Activated CD4-positive, alpha-beta memory T cell treated with anti-CD3 and anti-CD28 coated beads, Interleukin-2, amount 10 ng/mL, durations not matched to agents 7 days and 5 days (primary cell): ENCODE measurements around the gene TPK1. TPM values are rescaled to one million over a fixed set of nuclear protein-coding genes. Genes with fewer than 3 reads are reported as not detected.
A peak's percentile ranks its signal among the peaks of the same experiment; 100 is the strongest.
"Not testable (repeated sequence)": the region's sequence is repeated elsewhere in the genome, so short reads cannot be mapped to it uniquely, and the experiment has no call there.

Source experiments
- CTCF ChIA-PET: fragments of 350-600 bp; sonication (Branson Sonifier 250); formaldehyde crosslinking; loops from one replicate; lab custom pipeline; 2021; ENCODE audit warnings: antibody characterized with exemption, inconsistent platforms; lab: Charles Lee
- POLR2A ChIA-PET: fragments of 350-600 bp; sonication (Branson Sonifier 250); formaldehyde crosslinking; loops from one replicate; lab custom pipeline; 2021; ENCODE audit warnings: antibody characterized with exemption; lab: Charles Lee
- DNase-seq: peaks from one replicate; pipeline ENCODE4 v3.0.0-alpha.2; 2020
- H3K27ac Mint-ChIP-seq: one replicate; pipeline ENCODE4 v1.8.0; 2021; ENCODE audit warnings: mild to moderate bottlenecking, mixed read lengths
- H3K27me3 Mint-ChIP-seq: one replicate; pipeline ENCODE4 v1.8.0; 2021; ENCODE audit warnings: mixed read lengths
- H3K36me3 Mint-ChIP-seq: one replicate; pipeline ENCODE4 v1.8.0; 2021; ENCODE audit warnings: low read depth, mixed read lengths
- H3K4me1 Mint-ChIP-seq: one replicate; pipeline ENCODE4 v1.8.0; 2021; ENCODE audit warnings: mixed read lengths
- H3K4me3 Mint-ChIP-seq: one replicate; pipeline ENCODE4 v1.8.0; 2021; ENCODE audit warnings: mild to moderate bottlenecking, mixed read lengths
- H3K9me3 Mint-ChIP-seq: one replicate; pipeline ENCODE4 v1.8.0; 2021; ENCODE audit warnings: mixed read lengths
- total RNA-seq, 2 experiments: library from RNA; stranded (reverse); gene quantifications; one replicate each; pipeline ENCODE4 v1.2.3, GENCODE V29; 2021

Gene TPK1
- total RNA-seq, 2 experiments from 2014 or later, result 16.7 to 18.5 TPM

DNA sequence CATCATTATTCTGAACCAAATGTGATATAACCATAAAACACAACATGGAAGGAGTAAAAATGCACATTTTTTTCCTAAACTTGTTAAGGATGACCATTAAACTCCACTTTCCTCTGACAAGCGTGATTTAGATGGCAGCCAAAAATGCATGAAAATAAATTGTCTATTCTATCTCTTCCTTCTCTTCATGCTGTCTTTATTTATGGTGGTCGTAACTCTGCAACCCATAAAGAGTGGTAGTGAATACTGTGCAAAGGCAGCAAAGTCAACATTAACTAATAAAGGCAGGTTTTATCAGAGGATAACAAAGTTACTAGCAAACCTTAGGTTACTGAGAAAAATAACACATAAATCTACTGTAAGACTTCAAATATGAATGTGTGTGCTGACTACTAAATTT, 106.6 kb downstream of the TPK1 start:
- Mint-ChIP-seq H3K27me3 (no peaks in the 10 kb centered on the region), H3K9me3 (no peaks in the 10 kb centered on the region), H3K27ac (no peak overlapping the region), H3K36me3 (no peaks in the 10 kb centered on the region), H3K4me1 (no peaks in the 10 kb centered on the region), H3K4me3 (no peak overlapping the region)
- no peak for DNase-seq
- ChIA-PET CTCF (interaction anchor here (2.6 kb wide), 1 partner anchor 11 kb away, joined by 12 read pairs; no protein-coding TSS in a partner anchor), POLR2A (no interaction called here)

DNA sequence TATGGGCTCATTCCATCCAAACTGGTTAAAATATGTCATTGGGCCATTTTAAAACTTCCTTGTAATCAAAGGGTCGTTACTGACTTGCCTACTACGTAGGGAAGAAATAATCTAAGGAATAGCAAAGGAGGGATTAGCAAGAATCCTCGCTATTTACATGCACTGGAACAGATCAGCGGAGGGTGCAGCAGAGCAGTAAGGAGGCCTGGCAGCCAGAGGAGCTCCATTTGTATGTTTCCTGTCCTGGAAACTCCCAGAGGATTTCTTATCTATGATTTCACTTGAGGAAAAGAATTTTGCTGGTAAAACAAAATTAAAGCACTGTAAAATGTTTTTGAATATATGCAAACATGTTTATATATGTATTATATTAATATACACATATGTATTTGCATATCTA, 107.3 kb downstream of the TPK1 start:
- Mint-ChIP-seq H3K4me3 (no peak overlapping the region), H3K27me3 (no peaks in the 10 kb centered on the region), H3K4me1 (no peaks in the 10 kb centered on the region), H3K27ac (no peak overlapping the region), H3K36me3 (no peaks in the 10 kb centered on the region), H3K9me3 (no peaks in the 10 kb centered on the region)
- no peak for DNase-seq
- CTCF ChIA-PET, result interaction anchor here (2.6 kb wide), 1 partner anchor 11 kb away, joined by 12 read pairs; no protein-coding TSS in a partner anchor
- POLR2A ChIA-PET, result interaction anchor here (0.7 kb wide), 1 partner anchor 235 kb away, joined by 3 read pairs; no protein-coding TSS in a partner anchor

DNA sequence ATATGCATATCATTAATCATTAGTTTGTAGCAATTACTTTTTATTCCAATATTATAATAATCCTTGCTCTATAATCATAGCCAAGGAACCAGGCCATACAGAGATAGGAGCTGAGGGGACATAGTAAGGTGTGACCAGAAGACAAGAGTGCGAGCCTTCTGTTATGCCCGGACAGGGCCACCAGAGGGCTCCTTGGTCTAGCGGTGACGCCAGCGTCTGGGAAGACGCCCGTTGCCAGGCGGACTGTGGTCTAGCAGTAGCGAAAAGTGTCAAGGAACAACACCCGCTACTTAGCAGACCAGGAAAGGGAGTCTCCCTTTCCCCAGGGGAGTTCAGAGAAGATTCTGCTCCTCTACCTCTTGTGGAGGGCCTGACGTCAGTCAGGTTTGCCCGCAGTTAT, 109.0 kb downstream of the TPK1 start:
- H3K27ac Mint-ChIP-seq, H3K27me3 Mint-ChIP-seq, H3K9me3 Mint-ChIP-seq, DNase-seq, H3K36me3 Mint-ChIP-seq, H3K4me1 Mint-ChIP-seq, CTCF ChIA-PET, POLR2A ChIA-PET, H3K4me3 Mint-ChIP-seq: not testable (repeated sequence)

DNA sequence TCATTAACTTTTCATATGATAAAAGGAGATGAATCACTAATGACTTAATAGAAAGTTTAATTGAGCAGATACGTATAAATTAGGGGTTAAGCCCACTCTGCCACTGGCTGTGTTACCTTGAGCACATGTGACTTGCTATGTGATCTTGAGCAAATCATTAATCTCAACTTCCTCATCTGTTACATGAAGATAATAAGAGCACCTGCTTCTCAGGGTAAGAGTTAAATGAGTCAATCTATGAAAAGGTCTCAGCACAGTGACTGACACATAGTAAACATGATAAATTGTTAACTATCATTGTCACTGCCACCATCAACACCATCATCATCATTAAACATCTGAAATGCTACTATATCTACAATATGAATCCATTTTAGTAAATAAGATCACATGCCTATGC, 110.8 kb downstream of the TPK1 start:
- H3K4me3 Mint-ChIP-seq, result no peak overlapping the region

DNA sequence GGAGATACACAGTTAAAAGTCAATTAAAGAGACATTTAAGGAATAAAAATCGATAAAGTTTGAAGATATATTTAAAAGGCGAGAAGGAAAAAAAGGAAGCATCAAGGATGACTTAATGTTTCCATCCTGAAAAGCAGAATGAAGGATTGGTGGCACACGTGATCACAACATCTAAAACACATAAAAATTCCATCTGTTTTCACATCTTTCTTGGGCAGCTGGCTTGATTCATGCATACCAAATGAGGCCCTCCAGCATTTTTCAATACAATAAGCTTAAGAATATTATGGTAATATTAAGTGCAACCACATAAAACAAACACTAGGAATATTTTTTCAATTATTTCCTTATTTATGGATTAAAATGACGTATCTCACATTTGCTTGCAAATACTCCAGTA, 112.6 kb downstream of the TPK1 start:
- CTCF ChIA-PET, result interaction anchor here (1.0 to 1.4 kb wide), 2 partner anchors 15 to 53 kb away, joined by 3 to 4 read pairs; no protein-coding TSS in a partner anchor

More for the DNA sequence above, 110.8 kb downstream of the TPK1 start:
- Mint-ChIP-seq H3K9me3 (no peaks in the 10 kb centered on the region), H3K4me1 (peaks cover 5% of the 10 kb centered on the region), H3K27ac (no peak overlapping the region), H3K36me3 (no peaks in the 10 kb centered on the region), H3K27me3 (no peaks in the 10 kb centered on the region)
- no peak for DNase-seq
- CTCF ChIA-PET, result no interaction called here
- POLR2A ChIA-PET, result no interaction called here

DNA sequence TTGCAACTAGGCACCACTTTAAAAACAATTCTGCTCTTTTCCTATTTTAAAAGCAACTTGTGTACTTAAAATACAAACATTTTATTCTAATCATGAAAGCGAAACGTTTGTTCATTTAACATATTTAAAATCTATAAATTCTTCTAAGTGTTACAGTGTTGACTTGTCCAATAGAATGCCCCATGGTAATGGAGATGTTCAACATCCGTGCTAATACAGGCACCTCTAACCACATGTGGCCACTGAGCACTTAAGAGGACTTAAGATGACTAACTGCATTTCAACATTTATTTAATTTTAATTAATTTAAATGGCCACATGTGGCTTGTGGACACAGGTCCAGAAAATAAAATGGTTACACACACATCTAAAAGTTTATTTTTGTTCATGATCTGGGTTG, 115.1 kb downstream of the TPK1 start:
- Mint-ChIP-seq H3K36me3 (no peaks in the 10 kb centered on the region), H3K27ac (no peak overlapping the region), H3K4me1 (peaks cover 5% of the 10 kb centered on the region), H3K4me3 (no peak overlapping the region), H3K9me3 (peaks cover 4% of the 10 kb centered on the region), H3K27me3 (no peaks in the 10 kb centered on the region)
- no peak for DNase-seq
- ChIA-PET POLR2A (no interaction called here), CTCF (no interaction called here)

More for the DNA sequence above, 112.6 kb downstream of the TPK1 start:
- H3K27ac Mint-ChIP-seq, result no peak overlapping the region
- POLR2A ChIA-PET, result no interaction called here
- no peak overlapping the region for H3K4me3 Mint-ChIP-seq
- H3K36me3 Mint-ChIP-seq, result no peaks in the 10 kb centered on the region
- H3K9me3 Mint-ChIP-seq, result no peaks in the 10 kb centered on the region
- no peaks in the 10 kb centered on the region for H3K27me3 Mint-ChIP-seq
- no peak for DNase-seq
- H3K4me1 Mint-ChIP-seq, result peaks cover 5% of the 10 kb centered on the region

DNA sequence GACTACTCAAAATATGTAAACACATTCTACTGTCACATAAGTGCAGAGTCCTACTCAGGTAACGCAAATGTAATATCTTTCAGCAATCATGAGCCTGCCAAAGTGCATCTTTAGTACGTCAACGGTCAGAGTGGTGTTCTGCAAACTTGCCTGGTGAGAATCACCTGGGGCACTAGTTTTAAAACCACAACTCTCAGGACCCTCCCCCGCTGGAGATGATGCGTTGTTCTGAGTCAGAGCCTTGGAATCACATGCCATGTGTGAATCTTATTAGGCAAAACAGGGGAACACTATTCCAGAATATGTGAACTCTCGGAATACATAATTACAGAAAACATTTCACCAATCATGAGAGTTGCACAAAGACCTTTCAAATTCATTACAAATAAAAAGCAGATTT, 115.7 kb downstream of the TPK1 start:
- Mint-ChIP-seq H3K36me3 (no peaks in the 10 kb centered on the region), H3K27me3 (no peaks in the 10 kb centered on the region), H3K27ac (no peak overlapping the region), H3K9me3 (peaks cover 4% of the 10 kb centered on the region), H3K4me3 (no peak overlapping the region), H3K4me1 (peaks cover 5% of the 10 kb centered on the region)
- DNase-seq, result no peak
- ChIA-PET CTCF (no interaction called here), POLR2A (no interaction called here)

DNA sequence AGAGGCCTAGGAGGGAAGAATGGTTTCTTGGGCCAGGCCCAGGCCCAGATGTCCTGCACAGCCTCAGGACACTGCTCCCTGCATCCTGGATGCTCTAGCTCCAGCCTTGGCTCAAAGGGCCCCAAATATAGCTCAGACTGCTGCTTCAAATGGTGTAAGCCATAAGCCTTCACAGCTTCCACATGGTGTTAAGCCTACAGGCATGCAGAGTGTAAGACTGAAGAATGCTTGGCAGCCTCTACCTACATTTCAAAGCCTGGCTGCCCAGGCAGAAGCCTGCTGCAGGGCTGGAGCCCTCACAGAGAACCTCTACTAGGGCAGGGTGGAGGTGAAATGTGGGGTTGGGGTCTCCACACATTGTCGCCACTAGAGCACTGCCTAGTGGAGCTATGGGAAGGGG, 118.1 kb downstream of the TPK1 start:
- H3K4me1 Mint-ChIP-seq, result peaks cover 11% of the 10 kb centered on the region
- CTCF ChIA-PET, result no interaction called here
- H3K9me3 Mint-ChIP-seq, result peaks cover 4% of the 10 kb centered on the region
- H3K27ac Mint-ChIP-seq, result no peak overlapping the region
- H3K36me3 Mint-ChIP-seq, result no peaks in the 10 kb centered on the region
- H3K4me3 Mint-ChIP-seq, result no peak overlapping the region
- POLR2A ChIA-PET, result no interaction called here
- H3K27me3 Mint-ChIP-seq, result no peaks in the 10 kb centered on the region
- no peak for DNase-seq

DNA sequence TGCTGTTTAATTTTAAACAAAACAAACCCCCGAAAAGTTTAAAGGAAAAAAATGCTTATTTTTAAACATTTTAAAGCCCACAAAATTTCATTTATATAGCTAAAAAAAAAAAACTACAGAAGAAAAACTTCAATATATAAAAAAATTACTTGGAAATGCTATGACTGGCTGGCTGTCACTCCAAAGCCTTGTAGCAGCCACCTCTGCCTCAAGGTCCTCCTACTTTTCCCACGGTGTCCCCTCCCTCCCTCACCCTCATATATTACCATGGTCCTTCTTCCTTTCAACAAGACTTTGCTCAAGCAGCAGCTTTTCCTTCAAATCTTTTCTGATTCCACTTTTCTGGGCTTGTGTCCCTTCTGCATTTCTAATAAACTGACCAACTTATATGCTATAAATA, 122.0 kb downstream of the TPK1 start:
- H3K4me1 Mint-ChIP-seq, result peaks cover 14% of the 10 kb centered on the region
- CTCF ChIA-PET, result no interaction called here

DNA sequence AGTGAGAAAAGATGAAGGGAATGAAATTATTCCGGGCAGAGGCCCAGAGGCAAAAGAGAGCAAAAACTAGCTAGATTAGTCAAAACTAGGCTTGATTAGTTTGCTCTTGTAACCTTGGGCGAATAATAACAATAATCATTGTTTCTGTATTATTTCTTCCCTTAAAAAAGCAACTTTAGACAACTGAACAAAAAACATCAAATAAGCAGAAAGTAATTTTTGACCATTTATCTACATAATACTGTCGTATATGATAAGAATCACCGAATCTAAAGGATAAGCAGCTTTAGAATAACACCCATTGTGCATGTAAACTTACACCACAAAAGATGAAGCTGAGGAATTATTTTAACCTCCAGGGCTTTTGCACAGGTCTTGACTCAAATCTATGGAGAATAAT, 125.1 kb downstream of the TPK1 start:
- Mint-ChIP-seq H3K4me1 (peaks cover 14% of the 10 kb centered on the region), H3K4me3 (no peak overlapping the region), H3K36me3 (no peaks in the 10 kb centered on the region), H3K27me3 (no peaks in the 10 kb centered on the region), H3K27ac (no peak overlapping the region), H3K9me3 (no peaks in the 10 kb centered on the region)
- no peak for DNase-seq
- ChIA-PET CTCF (no interaction called here), POLR2A (no interaction called here)

More for the DNA sequence above, 122.0 kb downstream of the TPK1 start:
- Mint-ChIP-seq H3K4me3 (peak overlapping the region; percentile 9), H3K36me3 (no peaks in the 10 kb centered on the region), H3K27ac (no peak overlapping the region), H3K9me3 (peaks cover 4% of the 10 kb centered on the region), H3K27me3 (no peaks in the 10 kb centered on the region)
- no peak for DNase-seq
- POLR2A ChIA-PET, result no interaction called here

DNA sequence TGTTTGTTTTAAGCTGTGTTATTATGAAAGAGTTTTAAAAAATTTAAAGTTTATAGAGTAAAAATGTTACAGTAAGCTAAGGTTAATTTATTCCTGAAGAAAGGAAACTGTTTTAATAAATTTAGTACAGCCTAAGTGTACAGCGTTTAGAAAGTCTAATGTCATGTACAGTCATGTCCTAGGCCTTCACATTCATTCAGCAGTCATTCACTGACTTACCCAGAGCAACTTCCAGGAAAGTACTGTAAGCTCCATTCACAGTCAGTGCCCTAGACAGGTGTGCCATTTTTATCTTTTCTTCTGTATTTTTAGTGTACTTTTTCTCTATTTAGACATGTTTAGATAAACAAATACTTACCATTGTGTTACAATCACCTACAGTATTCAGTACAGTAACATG, 126.8 kb downstream of the TPK1 start:
- H3K36me3 Mint-ChIP-seq, result no peaks in the 10 kb centered on the region
- H3K27ac Mint-ChIP-seq, result no peak overlapping the region
- H3K4me3 Mint-ChIP-seq, result no peak overlapping the region
- no peak for DNase-seq
- ChIA-PET POLR2A (no interaction called here), CTCF (no interaction called here)
- H3K27me3 Mint-ChIP-seq, result no peaks in the 10 kb centered on the region
- H3K4me1 Mint-ChIP-seq, result peaks cover 13% of the 10 kb centered on the region
- no peaks in the 10 kb centered on the region for H3K9me3 Mint-ChIP-seq

DNA sequence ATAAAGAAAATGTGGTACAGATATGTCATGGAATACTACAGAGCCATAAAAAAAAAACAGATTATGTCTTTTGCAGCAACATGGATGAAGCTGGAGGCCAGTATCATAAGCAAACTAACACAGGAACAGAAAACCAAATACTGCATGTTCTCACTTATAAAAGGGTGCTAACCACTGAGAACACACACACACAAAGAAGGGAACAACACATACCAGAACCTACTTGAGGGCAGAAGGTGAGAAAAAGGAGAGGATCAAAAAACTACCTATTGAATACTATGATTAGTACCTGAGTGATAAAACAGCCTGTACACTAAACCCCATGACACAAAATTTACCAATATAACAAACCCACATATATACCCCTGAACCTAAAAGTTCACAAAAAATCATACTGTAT, 144.6 kb downstream of the TPK1 start:
- H3K9me3 Mint-ChIP-seq, result peaks cover 2% of the 10 kb centered on the region
- no peak overlapping the region for H3K4me3 Mint-ChIP-seq
- H3K27me3 Mint-ChIP-seq, result no peaks in the 10 kb centered on the region
- H3K36me3 Mint-ChIP-seq, result no peaks in the 10 kb centered on the region
- no peak overlapping the region for H3K27ac Mint-ChIP-seq
- DNase-seq, result no peak
- ChIA-PET CTCF (no interaction called here), POLR2A (no interaction called here)
- no peaks in the 10 kb centered on the region for H3K4me1 Mint-ChIP-seq

DNA sequence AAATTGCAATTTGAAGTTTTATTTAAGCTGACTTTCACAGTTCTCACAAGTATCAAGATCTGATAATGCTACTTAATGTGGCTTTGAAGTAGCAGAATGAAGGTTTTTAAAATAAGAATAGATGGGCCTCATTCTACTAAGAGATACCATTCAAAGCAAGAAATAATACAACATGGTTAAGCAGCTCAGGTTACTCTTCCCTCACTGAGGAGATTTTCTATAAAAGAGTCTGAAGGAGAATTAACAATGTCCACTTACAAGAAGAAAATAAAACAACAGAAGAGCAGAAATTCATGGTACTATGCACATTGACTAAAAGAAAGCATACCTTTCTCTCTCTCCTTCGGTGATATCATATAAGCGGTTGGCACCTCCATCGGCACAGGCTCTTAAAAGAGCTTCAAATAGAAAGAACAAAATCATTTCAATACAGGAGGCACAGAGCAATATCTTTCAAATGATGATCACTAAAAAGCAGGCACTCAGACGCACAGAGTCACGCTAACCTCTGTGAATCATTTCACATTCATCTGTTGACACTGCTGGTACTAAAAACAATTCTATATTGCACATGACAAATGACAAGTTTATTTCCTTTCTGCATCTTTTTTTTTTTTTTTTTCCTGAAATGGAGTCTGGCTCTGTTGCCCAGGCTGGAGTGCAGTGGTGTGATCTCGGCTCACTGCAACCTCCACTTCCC, 153.1 kb downstream of the TPK1 start:
- DNase-seq, result no peak
- CTCF ChIA-PET, result interaction anchor here (0.7 to 1.8 kb wide), 2 partner anchors 8 to 12 kb away, joined by 3 to 5 read pairs; no protein-coding TSS in a partner anchor
- no peak overlapping the region for H3K27ac Mint-ChIP-seq
- H3K4me3 Mint-ChIP-seq, result no peak overlapping the region
- no peaks in the 10 kb centered on the region for H3K36me3 Mint-ChIP-seq
- H3K4me1 Mint-ChIP-seq, result no peaks in the 10 kb centered on the region
- H3K27me3 Mint-ChIP-seq, result no peaks in the 10 kb centered on the region
- POLR2A ChIA-PET, result no interaction called here
- no peaks in the 10 kb centered on the region for H3K9me3 Mint-ChIP-seq

DNA sequence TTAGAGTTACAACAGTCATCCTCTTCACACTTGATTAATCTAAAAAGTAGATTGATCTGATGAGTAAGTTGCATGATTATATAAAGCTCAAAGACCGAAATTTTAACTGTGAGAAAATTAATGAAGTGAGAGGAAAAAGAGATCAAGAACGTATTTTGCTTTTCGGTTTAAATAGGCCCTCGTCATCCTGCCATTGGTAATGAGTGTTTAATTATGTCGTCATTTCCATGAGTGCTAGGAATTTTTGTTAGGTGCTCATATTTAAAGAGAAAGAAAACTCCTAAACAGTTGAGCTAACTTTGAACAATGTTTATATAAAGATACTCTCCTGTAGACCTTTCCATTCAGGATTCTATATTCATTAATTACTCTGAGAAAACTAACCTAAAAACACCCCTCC, 159.4 kb downstream of the TPK1 start:
- Mint-ChIP-seq H3K4me3 (no peak overlapping the region), H3K9me3 (no peaks in the 10 kb centered on the region), H3K36me3 (no peaks in the 10 kb centered on the region), H3K27ac (no peak overlapping the region), H3K4me1 (no peaks in the 10 kb centered on the region), H3K27me3 (no peaks in the 10 kb centered on the region)
- DNase-seq, result no peak
- POLR2A ChIA-PET, result no interaction called here
- CTCF ChIA-PET, result no interaction called here
